Fibroblast of skin of right quadriceps (primary cell): Measurements from ENCODE around the gene MYCBPAP.
"Not testable (repeated sequence)": the region's sequence is repeated elsewhere in the genome, so short reads cannot be mapped to it uniquely, and the experiment has no call there.

Experiments used
- DNase-seq: peaks from one replicate; pipeline ENCODE4 v3.0.0-alpha.2; 2013

MYCBPAP gene

GRCh38 chr17:50471009-50471905, 37.0 kb upstream of the MYCBPAP start:
- DNase-seq, result no peak

DNA sequence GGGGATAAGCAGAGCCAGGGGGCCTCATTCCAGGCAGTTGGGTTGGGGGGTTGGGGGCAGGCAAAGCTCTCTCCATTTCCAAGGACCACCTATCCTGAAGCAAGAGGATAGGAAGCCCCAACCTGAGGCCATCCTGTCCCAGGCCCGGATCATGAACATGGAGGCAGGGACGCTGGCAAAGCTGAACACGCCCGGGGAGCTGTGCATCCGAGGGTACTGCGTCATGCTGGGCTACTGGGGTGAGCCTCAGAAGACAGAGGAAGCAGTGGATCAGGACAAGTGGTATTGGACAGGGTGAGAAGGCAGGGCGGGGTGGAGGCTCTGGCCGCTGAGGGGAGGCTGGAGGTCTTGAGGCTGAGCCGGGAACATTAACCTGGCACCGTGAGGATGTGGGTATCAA, 36.0 kb upstream of the MYCBPAP start:
- no peak for DNase-seq

DNA sequence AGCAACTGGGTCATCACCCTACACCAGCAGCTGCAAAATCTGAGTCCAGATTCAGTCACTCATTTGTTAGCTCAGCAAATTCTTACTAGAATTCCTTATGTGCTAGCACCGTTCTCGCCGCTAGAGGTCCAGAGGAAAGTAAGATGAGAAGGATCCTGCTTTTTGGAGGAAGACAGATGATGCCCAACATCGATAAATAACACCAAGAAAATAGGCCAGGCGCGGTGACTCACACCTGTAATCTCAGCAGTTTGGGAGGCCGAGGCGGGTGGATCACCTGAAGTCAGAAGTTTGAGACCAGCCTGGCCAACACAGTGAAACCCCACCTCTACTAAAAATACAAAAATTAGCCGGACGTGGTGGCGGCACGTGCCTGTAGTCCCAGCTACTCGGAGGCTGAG, 35.5 kb upstream of the MYCBPAP start:
- DNase-seq, result peak; percentile 13

DNA sequence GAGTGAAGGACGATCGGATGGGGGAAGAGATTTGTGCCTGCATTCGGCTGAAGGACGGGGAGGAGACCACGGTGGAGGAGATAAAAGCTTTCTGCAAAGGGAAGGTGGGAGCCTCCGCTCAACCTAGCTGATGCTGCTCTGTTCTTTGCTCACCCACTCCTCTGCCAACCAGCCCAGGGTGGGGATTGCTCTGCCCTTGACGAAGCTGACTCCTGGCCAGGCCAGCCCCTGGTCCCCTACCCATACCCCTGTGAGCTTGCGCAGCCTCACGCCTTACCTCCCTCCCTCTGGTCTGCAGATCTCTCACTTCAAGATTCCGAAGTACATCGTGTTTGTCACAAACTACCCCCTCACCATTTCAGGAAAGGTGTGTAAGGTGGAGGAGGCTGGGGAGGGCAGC, 34.3 kb upstream of the MYCBPAP start:
- no peak for DNase-seq

GRCh38 chr17:50474523-50474922, 33.7 kb upstream of the MYCBPAP start:
- DNase-seq, result no peak

DNA sequence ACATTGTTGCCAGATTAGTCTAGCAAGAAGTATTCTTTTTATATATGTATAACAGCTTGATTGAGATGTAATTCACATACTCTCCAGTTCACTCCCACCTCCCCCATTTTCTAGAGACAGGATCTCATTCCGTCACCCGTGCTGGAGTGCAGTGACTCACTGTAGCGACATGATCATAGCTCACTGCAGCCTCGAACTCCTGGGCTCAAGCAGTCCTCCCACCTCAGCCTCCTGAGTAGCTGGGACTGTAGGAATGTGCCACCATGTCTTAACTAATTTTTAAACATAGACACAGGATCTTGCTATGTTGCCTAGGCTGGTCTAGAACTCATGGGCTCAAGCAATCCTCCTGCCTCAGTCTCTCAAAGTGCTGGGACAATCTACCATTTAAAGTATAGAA, 32.9 kb upstream of the MYCBPAP start:
- peak; percentile 14 for DNase-seq

DNA sequence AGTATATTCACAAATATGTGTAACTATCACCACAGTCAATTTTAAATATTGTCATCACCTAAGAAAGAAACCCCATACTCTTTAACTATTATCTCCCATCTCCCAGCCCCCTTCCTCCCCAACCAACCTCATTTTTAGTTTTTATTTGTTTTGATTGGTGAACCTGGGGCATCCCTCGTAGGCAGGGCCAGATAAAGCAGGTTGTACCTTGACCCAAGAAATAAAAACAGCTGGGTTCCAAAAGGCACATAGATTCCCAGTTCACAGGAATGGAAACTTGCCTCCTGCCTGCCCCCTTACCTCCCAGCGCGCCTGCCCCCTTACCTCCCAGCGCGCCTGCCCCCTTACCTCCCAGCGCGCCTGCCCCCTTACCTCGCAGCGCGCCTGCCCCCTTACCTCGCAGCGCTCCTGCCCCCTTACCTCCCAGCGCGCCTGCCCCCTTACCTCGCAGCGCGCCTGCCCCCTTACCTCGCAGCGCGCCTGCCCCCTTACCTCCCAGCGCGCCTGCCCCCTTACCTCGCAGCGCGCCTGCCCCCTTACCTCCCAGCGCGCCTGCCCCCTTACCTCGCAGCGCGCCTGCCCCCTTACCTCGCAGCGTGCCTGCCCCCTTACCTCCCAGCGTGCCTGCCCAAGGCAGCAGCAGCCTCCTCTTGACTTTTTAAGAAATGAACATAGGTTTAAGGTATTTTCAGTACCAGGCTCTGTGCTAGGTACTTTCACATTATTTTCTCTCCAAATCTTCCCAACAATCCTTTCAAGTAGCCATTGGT, 32.3 kb upstream of the MYCBPAP start:
- not testable (repeated sequence) for DNase-seq

DNA sequence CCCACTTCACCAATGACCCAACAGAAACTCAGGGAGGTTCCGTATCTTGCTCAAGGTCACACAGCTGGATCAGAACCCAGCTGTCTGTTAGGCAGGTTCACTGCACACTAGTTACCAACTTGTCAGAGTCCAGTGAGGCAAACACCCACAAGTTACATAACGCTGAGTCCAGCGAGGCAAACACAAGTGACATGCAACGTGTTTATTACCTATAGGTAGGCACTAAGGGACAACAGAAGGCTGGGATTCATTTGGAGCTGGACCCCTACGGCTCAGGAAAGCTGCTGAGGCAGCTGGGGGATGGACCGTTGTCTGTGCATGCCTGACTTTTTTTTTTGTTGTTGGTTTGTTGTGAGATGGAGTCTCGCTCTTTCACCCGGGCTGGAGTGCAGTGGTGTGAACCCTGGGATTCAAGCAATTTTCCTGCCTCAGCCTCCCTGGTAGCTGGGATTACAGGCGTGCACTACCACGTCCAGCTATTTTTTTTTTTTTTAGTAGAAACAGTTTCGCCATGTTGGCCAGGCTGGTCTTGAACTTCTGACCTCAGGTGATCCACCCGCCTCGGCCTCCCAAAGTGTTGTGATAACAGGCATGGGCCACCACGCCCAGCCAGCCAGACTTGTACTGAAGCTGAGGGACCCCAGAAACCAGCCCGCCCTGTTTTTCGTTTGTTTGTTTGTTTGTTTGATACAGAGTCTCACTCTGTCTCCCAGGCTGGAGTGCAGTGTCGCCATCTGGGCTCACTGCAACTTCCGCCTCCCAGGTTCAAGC, 31.5 kb upstream of the MYCBPAP start:
- DNase-seq, result no peak

DNA sequence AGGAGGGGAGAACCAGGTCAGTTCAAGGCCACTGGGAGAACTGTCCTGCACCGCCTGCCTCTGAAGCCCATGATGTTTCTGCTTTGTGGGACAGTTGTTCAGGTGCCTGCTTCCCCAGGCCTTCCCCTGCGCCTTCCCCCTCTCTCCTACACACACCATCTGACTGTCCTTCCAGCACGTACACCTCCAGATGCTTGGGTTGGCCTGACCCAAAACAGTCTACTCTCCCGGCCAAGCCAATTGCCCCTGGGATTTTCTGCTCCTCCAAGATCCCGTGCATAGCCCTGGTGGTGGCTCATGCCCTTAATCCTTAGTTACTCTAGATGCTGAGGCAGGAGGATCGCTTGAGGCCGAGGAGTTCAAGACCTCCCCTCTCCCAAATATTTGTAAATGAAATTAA, 30.3 kb upstream of the MYCBPAP start:
- no peak for DNase-seq

- DNase-seq, result peak; percentile 91
These were observed 29.6 kb upstream of the MYCBPAP start, which contains the start of gene RSAD1 for GRCh38 chr17:50478391-50479381. Gene RSAD1 (plus strand): TSS chr17:50478860. CDS start chr17:50478885, 25 bp downstream.

DNA sequence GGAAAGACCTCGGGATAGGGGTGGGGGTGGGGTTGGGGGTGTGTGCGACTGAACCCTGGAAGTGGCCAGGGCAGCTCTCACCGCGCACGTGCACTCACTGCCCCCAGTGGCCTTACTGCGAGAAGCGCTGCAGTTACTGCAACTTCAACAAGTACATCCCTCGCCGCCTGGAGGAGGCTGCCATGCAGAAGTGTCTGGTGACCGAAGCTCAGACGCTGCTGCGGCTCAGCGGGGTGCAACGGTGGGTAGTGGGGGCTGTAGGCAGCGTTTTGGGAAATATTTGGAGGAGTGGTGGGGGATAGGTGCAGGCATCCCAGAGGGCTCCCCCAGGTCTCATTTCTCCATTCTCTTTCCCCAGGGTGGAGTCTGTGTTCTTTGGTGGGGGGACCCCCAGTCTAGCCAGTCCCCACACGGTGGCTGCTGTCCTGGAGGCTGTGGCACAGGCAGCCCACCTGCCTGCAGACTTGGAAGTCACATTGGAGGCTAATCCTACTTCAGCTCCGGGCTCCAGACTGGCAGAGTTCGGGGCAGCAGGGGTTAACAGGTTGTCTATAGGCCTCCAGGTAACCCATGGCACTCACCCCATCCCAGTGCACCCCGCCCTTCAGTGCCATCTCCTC, 28.6 kb upstream of the MYCBPAP start:
- DNase-seq, result peak; percentile 74

GRCh38 chr17:50480142-50480764, 28.0 kb upstream of the MYCBPAP start:
- DNase-seq, result no peak

- no peak for DNase-seq
These were observed 27.3 kb upstream of the MYCBPAP start for GRCh38 chr17:50480854-50481490.

DNA sequence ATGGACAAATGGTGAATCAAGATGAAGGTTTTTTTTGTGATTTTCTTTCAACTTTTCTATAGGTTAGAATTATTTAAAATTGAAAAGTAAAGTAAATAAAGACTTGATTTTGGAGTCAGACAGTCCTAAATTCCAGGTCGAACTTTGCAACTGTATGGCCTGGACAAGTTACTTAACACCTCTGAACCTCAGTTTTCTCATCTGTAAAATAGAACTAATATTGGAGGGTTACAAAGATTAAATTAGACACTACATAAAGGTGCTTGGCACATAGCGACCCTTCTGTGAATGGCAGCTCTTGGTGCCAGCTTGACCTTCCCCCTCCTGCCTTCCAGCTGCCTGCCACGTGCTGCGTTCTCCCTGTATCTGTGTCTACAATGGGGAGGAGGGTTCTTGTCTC, 26.6 kb upstream of the MYCBPAP start:
- DNase-seq, result no peak

DNA sequence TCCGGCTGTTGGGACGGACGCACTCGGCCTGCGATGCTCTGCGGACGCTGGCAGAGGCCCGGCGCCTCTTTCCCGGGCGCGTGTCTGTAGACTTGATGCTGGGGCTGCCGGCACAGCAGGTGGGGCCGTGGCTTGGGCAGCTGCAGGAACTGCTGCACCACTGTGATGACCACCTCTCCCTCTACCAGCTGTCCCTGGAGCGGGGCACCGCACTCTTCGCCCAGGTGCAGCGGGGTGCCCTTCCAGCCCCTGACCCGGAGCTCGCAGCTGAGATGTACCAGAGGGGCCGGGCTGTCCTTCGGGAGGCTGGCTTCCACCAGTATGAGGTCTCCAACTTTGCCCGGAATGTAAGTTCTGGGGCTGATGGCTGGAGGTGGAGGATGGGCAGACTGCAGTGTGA, 26.1 kb upstream of the MYCBPAP start:
- no peak for DNase-seq

DNA sequence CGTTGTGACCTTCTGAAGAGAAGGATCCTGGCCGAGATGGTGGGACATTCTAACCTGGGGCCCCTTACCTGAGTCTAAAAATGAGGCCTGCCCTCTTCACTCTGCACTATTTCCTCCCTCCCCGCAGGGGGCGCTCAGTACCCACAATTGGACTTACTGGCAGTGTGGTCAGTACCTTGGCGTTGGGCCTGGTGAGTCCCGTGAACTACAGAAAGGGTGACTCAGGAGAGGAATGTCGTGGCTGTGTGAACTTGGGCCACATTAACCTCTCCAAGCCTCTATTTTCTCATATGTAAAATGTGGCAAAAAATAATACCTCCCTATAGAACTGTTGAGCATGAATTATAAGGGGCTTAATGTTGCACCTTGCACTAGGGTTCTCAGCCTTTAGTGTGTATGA, 25.7 kb upstream of the MYCBPAP start:
- peak; percentile 90 for DNase-seq

DNA sequence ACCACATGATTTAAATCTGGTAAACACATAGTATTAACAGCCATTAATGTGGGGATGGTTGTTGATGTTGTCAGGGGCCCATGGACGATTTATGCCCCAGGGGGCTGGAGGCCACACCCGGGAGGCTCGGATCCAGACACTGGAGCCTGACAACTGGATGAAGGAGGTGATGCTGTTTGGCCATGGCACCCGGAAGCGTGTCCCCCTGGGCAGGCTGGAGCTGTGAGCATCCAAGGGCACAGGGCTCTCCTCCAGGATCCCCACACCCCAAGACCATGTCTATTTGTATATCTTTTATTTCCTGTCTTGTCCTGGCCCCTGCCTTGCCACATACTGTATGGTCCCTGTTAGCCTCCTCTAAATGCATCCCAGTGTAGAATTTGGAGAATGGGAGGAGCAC, 25.0 kb upstream of the MYCBPAP start:
- no peak for DNase-seq

GRCh38 chr17:50484386-50485155, 23.7 kb upstream of the MYCBPAP start:
- DNase-seq, result no peak

GRCh38 chr17:50487213-50488096, 20.8 kb upstream of the MYCBPAP start:
- DNase-seq, result no peak
